WERI-Rb-1 (cell line): ENCODE data around the gene DFFA.

Experiments used
- DNase-seq: peaks from one replicate; pipeline ENCODE4 v3.0.0-alpha.2; 2020
- H3K27ac ChIP-seq: fragments of 250-450 bp; sonication (Bioruptor Pico); 2 replicates; pipeline ENCODE4 v1.5.1; 2020; ENCODE audit warnings: mild to moderate bottlenecking, moderate library complexity
- H3K27me3 ChIP-seq: fragments of 250-450 bp; sonication (Bioruptor Pico); 2 replicates; pipeline ENCODE4 v1.5.1; 2021; ENCODE audit warnings: mild to moderate bottlenecking, low read depth, moderate library complexity; ENCODE audit not compliant: insufficient read depth, severe bottlenecking
- H3K36me3 ChIP-seq: fragments of 250-450 bp; sonication (Bioruptor Pico); 2 replicates; pipeline ENCODE4 v1.5.1; 2020; ENCODE audit warnings: mild to moderate bottlenecking, moderate library complexity
- H3K4me3 ChIP-seq: 2 replicates; pipeline ENCODE4 v1.5.1; 2011; ENCODE audit warnings: low read depth, mild to moderate bottlenecking, control low read depth, low read length
- H3K9me3 ChIP-seq: fragments of 250-450 bp; sonication (Bioruptor Pico); 2 replicates; pipeline ENCODE4 v1.5.1; 2021; ENCODE audit warnings: mild to moderate bottlenecking, moderate library complexity; ENCODE audit not compliant: severe bottlenecking
- TF ChIP-seq, protein P1 (sequence below): IDR thresholded peaks from 2 replicates; pipeline ENCODE4 v1.5.1; 2011; ENCODE audit warnings: low read depth, mild to moderate bottlenecking, control low read depth, inconsistent platforms, low read length

Gene DFFA

DNA sequence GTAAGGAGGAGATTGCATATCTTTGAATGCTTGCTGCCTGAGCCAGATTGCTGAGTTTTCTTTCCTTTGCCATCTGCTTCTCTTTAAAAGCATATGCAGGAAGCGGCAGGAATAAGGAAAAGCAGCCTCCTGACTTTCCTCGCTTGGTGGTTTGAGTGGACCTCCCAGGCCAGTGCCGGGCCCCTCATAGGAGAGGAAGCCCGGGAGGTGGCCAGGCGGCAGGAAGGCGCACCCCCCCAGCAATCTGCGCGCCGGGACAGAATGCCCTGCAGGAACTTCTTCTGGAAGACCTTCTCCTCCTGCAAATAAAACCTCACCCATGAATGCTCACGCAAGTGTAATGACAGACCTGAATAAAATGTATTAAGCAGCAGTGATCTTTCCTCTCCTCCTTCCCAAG lies 21.0 kb downstream of the DFFA start:
- no peak overlapping the region for H3K4me3 ChIP-seq
- no peaks in the 10 kb centered on the region for H3K27me3 ChIP-seq
- no peak overlapping the region for H3K27ac ChIP-seq

DNA sequence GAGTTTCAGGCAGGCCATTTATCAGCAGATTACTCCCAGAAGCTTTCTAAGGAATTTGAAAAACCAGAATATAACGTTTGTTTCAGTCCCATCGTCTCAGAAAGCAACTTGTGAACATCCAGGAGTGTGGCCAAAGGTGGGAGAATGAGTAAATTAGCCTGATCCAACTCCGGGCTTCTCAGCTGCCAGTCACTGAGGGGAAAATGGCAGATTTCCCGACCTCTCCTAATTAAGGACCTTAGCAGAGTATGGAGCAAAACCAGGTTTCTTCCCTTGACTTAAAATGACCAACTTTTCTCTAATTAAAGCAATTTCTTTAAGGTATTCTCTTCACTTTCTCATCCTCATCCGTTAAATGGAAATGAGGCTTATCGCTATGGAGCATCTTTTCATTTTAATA lies 21.5 kb downstream of the DFFA start:
- H3K27me3 ChIP-seq, result no peaks in the 10 kb centered on the region
- TF ChIP-seq, protein P1, sequence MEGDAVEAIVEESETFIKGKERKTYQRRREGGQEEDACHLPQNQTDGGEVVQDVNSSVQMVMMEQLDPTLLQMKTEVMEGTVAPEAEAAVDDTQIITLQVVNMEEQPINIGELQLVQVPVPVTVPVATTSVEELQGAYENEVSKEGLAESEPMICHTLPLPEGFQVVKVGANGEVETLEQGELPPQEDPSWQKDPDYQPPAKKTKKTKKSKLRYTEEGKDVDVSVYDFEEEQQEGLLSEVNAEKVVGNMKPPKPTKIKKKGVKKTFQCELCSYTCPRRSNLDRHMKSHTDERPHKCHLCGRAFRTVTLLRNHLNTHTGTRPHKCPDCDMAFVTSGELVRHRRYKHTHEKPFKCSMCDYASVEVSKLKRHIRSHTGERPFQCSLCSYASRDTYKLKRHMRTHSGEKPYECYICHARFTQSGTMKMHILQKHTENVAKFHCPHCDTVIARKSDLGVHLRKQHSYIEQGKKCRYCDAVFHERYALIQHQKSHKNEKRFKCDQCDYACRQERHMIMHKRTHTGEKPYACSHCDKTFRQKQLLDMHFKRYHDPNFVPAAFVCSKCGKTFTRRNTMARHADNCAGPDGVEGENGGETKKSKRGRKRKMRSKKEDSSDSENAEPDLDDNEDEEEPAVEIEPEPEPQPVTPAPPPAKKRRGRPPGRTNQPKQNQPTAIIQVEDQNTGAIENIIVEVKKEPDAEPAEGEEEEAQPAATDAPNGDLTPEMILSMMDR, result no peak
- H3K27ac ChIP-seq, result no peak overlapping the region
- peaks cover 3% of the 10 kb centered on the region; the same call in 1 of the 2 replicates for H3K36me3 ChIP-seq
- DNase-seq, result no peak
- no peak overlapping the region for H3K4me3 ChIP-seq
- no peaks in the 10 kb centered on the region for H3K9me3 ChIP-seq

More for the DNA sequence above, 21.0 kb downstream of the DFFA start:
- Histone ChIP-seq H3K9me3 (no peaks in the 10 kb centered on the region), H3K36me3 (peaks cover 3% of the 10 kb centered on the region; the same call in 1 of the 2 replicates)
- TF ChIP-seq, protein P1, result no peak
- no peak for DNase-seq

DNA sequence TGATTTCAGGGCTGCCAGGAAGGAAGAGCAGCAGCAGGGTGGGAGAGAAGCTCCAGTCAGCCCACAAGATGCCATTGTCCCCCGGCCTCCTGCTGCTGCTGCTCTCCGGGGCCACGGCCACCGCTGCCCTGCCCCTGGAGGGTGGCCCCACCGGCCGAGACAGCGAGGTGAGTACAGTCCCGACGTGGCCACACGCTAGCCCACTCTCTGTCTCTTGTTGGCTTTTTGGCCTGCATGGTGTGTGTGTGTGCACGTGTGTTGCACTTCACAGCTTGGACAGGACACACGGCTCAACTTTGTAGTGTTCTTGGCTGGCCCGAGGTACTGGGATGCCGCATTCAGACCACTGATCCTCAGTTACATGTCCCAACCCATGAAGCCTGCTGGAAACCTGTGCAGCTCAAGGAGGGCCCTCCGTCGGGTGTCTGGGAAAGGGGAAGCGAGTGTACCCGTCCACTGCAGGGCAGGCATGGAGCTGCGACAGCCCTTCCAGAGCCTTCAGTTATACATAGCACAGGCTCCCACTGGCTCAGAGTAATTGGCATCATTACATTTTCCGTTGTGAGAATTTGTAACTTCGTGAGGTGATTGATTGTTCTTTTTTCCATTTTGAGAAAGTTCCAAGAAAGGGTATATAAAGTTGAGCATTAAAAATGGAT lies 22.0 kb downstream of the DFFA start:
- no peaks in the 10 kb centered on the region for H3K9me3 ChIP-seq
- TF ChIP-seq, protein P1, result no peak
- no peak overlapping the region for H3K4me3 ChIP-seq
- H3K27ac ChIP-seq, result no peak overlapping the region
- DNase-seq, result no peak
- H3K36me3 ChIP-seq, result peaks cover 3% of the 10 kb centered on the region; the same call in 1 of the 2 replicates
- no peaks in the 10 kb centered on the region for H3K27me3 ChIP-seq

DNA sequence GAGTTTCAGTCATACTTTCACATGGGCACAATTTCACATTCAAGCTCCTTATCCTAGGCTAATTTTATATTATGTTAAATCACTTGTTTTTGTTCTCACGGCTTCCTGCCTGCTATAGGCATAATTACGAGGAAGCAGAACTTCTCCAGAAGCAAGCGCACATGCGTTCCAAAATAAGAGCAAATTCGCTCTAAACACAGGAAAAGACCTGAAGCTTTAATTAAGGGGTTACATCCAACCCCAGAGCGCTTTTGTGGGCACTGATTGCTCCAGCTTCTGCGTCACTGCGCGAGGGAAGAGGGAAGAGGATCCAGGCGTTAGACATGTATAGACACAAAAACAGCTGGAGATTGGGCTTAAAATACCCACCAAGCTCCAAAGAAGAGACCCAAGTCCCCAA lies 22.6 kb downstream of the DFFA start, which contains the start of gene CORT:
CORT (plus strand) TSS at position 281 of the 400 bp plus-strand sequence. CDS start 193 bp downstream, outside the sequence.
- DNase-seq, result no peak
- no peaks in the 10 kb centered on the region for H3K9me3 ChIP-seq
- no peak within 1 kb of the TSS for H3K4me3 ChIP-seq
- H3K27ac ChIP-seq, result no peak within 1 kb of the TSS
- H3K36me3 ChIP-seq, result peaks cover 6% of the 10 kb centered on the region; the same call in 1 of the 2 replicates
- no peaks in the 10 kb centered on the region for H3K27me3 ChIP-seq
- TF ChIP-seq, protein P1, result no peak

DNA sequence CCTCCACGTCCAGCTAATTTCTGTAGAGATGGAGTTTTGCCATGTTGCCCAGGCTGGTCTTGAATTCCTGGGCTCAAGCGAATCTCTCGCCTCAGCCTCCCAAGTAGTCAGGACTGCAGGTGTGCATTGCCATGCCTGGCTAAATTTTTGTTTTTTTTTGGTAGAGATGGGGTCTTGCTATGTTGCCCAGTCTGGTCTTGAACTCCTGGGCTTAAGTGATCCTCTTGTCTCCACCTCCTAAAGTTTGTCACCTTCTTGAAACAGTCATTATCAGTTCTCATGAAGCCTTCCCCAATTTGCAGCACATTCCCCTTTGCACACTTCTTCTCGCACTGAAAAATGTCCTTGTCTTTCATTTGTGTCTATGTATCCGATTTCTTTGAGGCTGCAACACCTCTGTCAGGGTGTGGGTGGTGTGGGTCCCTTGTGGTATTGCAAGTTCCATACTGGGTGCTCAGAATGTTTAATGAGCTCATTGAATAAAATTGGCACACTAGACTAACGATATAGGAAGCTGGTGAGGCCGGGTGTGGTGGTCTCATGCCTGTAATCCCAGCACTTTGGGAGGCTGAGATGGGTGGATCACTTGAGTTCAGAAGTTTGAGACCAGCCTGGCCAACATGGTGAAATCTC lies 25.4 kb downstream of the DFFA start:
- TF ChIP-seq, protein P1, result no peak
- Histone ChIP-seq H3K36me3 (peaks cover 15% of the 10 kb centered on the region), H3K27me3 (no peaks in the 10 kb centered on the region), H3K4me3 (no peak overlapping the region), H3K9me3 (no peaks in the 10 kb centered on the region), H3K27ac (no peak overlapping the region)
- DNase-seq, result no peak
